B cell (primary cell): ENCODE results near the gene TLK2. TPM values are rescaled to one million over a fixed set of nuclear protein-coding genes. Genes with fewer than 3 reads are reported as not detected.

Source experiments
- ATAC-seq: fragments of 200-7000 bp; cut with Tn5 transposase; one replicate; pipeline ENCODE4 v1.10.0; 2021; ENCODE audit warnings: low read depth, mild to moderate bottlenecking, moderate number of reproducible peaks, moderate library complexity
- CTCF ChIA-PET: fragments of 350-600 bp; sonication (Branson Sonifier 250); formaldehyde crosslinking; loops from one replicate; lab custom pipeline; 2021; ENCODE audit warnings: antibody characterized with exemption, inconsistent platforms; lab: Charles Lee
- POLR2A ChIA-PET: fragments of 350-600 bp; sonication (Branson Sonifier 250); formaldehyde crosslinking; loops from one replicate; lab custom pipeline; 2021; ENCODE audit warnings: antibody characterized with exemption; lab: Charles Lee
- DNase-seq: peaks from one replicate; pipeline ENCODE4 v3.0.0; 2013
- H2AFZ ChIP-seq: 2 replicates; pipeline ENCODE4 v1.6.1; 2012; ENCODE audit warnings: mild to moderate bottlenecking, low read depth, low read length; ENCODE audit not compliant: insufficient read depth, poor library complexity, severe bottlenecking
- H3K27ac ChIP-seq, 2 donors: 1 replicate in 1 of 2; 2 replicates in 1 of 2; pipeline ENCODE4 v1.5.1; 2012 to 2013; ENCODE audit warnings: low read length in 2 of 2, mild to moderate bottlenecking in 2 of 2, moderate library complexity in 1 of 2
- H3K27me3 ChIP-seq, 4 experiments: fragments of 200-600 bp in 1 of 4; sonication (generic) in 1 of 4; replicated peaks in 1 of 4; 1 replicate in 2 of 4; 2 replicates in 2 of 4; pipeline versions ENCODE4 v1.6.1 to v1.7.0; 2013 to 2016; ENCODE audit warnings: low read length in 3 of 4, mild to moderate bottlenecking in 2 of 4, mixed read lengths in 1 of 4, moderate library complexity in 1 of 4; ENCODE audit not compliant: insufficient read depth in 4 of 4, control insufficient read depth in 3 of 4; ENCODE audit errors: control extremely low read depth in 1 of 4
- H3K36me3 ChIP-seq, 2 experiments: replicated peaks in 1 of 2; 1 replicate in 1 of 2; 2 replicates in 1 of 2; pipeline versions ENCODE4 v1.6.1 to v1.7.1; 2013; ENCODE audit warnings: low read length in 1 of 2; ENCODE audit not compliant: insufficient read depth in 2 of 2, control insufficient read depth in 1 of 2; ENCODE audit errors: control extremely low read depth in 1 of 2, extremely low read depth in 1 of 2
- H3K4me1 ChIP-seq, 2 donors: fragments of 200-600 bp in 1 of 2; sonication (generic) in 1 of 2; 1 replicate in 1 of 2; 2 replicates in 1 of 2; pipeline versions ENCODE4 v1.5.1 to v1.6.1; 2013 to 2017; ENCODE audit warnings: low read length in 2 of 2; ENCODE audit not compliant: control insufficient read depth in 2 of 2, insufficient read depth in 2 of 2
- H3K4me2 ChIP-seq: replicated peaks from 2 replicates; pipeline ENCODE3; 2012; ENCODE audit warnings: mild to moderate bottlenecking, low read depth, low read length; ENCODE audit not compliant: poor library complexity, severe bottlenecking
- H3K4me3 ChIP-seq, 5 experiments: fragments of 200-600 bp in 1 of 5; sonication (generic) in 1 of 5; 1 replicate in 3 of 5; 2 replicates in 2 of 5; pipeline versions ENCODE4 v1.5.1 to v1.7.0; 2011 to 2016; ENCODE audit warnings: low read length in 4 of 5, mild to moderate bottlenecking in 4 of 5, low read depth in 2 of 5, control low read depth in 1 of 5, moderate library complexity in 1 of 5; ENCODE audit not compliant: insufficient read depth in 1 of 5; ENCODE audit errors: control extremely low read depth in 1 of 5, extremely low read depth in 1 of 5
- H3K79me2 ChIP-seq: fragments of 200-600 bp; sonication (generic); one replicate; pipeline ENCODE4 v1.6.0; 2016; ENCODE audit warnings: low read length; ENCODE audit not compliant: control insufficient read depth, insufficient read depth
- H3K9ac ChIP-seq: fragments of 200-600 bp; sonication (generic); 2 replicates; pipeline ENCODE4 v1.6.1; 2017; ENCODE audit warnings: mild to moderate bottlenecking, low read length, moderate library complexity
- H3K9me3 ChIP-seq, 3 donors: one replicate each; pipeline versions ENCODE4 v1.6.1 to v1.7.1; 2013; ENCODE audit warnings: low read length in 2 of 3; ENCODE audit not compliant: control insufficient read depth in 2 of 3, insufficient read depth in 1 of 3; ENCODE audit errors: control extremely low read depth in 1 of 3
- H4K20me1 ChIP-seq: 2 replicates; pipeline ENCODE4 v1.6.0; 2012; ENCODE audit warnings: mild to moderate bottlenecking, low read length; ENCODE audit not compliant: insufficient read depth, control insufficient read depth, poor library complexity, severe bottlenecking
- H3K27ac Mint-ChIP-seq: one replicate; pipeline ENCODE4 v1.8.0; 2021; ENCODE audit warnings: mixed read lengths
- H3K27me3 Mint-ChIP-seq: one replicate; pipeline ENCODE4 v1.8.0; 2021; ENCODE audit warnings: mixed read lengths
- H3K4me1 Mint-ChIP-seq: one replicate; pipeline ENCODE4 v1.8.0; 2021; ENCODE audit warnings: mixed read lengths
- H3K4me3 Mint-ChIP-seq: one replicate; pipeline ENCODE4 v1.8.0; 2021; ENCODE audit warnings: mixed read lengths
- H3K9me3 Mint-ChIP-seq: one replicate; pipeline ENCODE4 v1.8.0; 2022; ENCODE audit warnings: mixed read lengths; ENCODE audit not compliant: insufficient read depth
- EZH2 ChIP-seq: IDR thresholded peaks from 2 replicates; pipeline ENCODE4 v1.6.1; 2012; ENCODE audit warnings: borderline replicate concordance, low read depth, mild to moderate bottlenecking, moderate library complexity, low read length; ENCODE audit not compliant: insufficient read depth, poor library complexity, severe bottlenecking
- WGBS: methylation state at CpG from one replicate; pipeline ENCODE4 v1.1.5; 2013; ENCODE audit warnings: missing lambda C conversion rate; ENCODE audit not compliant: insufficient coverage; 5-methylcytosine and 5-hydroxymethylcytosine counted together
- intact Hi-C: fragments of 100-400 bp; cut with micrococcal nuclease; formaldehyde crosslinking; loops from one replicate; pipeline ENCODE4 v1.10.0; 2022
- polyA plus RNA-seq: library from polyadenylated mRNA; depleted of rRNA; stranded (reverse); fragments of >200 nt; gene quantifications from 2 replicates; pipeline ENCODE4 v1.2.3, GENCODE V29; 2012
- total RNA-seq, 2 donors: library from RNA; stranded (reverse); fragments of 120-200 nt in 1 of 2; gene quantifications; 1 replicate in 1 of 2; 2 replicates in 1 of 2; pipeline versions ENCODE4 v1.2.3 to v1.2.4, GENCODE V29; 2013 to 2022
- TF ChIP-seq, protein P1 (sequence below): fragments of 200-600 bp; IDR thresholded peaks from one replicate; pipeline ENCODE4 v1.8.0; 2022; ENCODE audit warnings: antibody characterized with exemption, mild to moderate bottlenecking

TLK2 gene
- total and polyA plus RNA-seq, 2 donors (not counting 1 experiment from before 2014, with no cell fraction given), result 36.3 to 75.3 TPM

DNA sequence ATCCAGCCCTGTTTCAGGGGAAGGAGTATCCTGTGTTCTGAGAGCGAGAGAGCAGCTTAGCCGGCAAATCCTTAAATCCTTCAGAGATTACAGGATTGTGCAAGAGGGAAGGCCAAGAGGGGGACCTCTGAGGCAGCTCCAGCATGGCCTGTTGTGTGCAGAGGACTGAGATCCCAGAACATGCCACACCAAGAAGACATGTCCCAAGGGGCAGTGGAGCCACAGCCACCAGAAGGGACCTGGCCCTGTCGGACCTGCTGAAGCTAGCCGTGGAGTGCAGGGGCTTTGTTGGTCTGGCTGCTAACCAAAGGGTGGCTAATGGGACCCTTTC is 147.2 kb downstream of the TLK2 start:
- Histone ChIP-seq H4K20me1 (no peaks in the 10 kb centered on the region), H3K27ac (no peak overlapping the region), H2AFZ (no peak overlapping the region), H3K4me2 (no peak overlapping the region), H3K4me1 (peaks cover 16 to 18% of the 10 kb centered on the region in 2 donors), H3K27me3 (peaks cover 0 to 30% (median 7%) of the 10 kb centered on the region in 4 experiments), H3K36me3 (no peaks in the 10 kb centered on the region), H3K9me3 (no peaks in the 10 kb centered on the region), H3K4me3 (no peak overlapping the region), H3K79me2 (no peaks in the 10 kb centered on the region), H3K9ac (no peak overlapping the region)
- CTCF ChIA-PET, result no interaction called here
- DNase-seq (no peak), ATAC-seq (no peak)
- no peak for TF ChIP-seq EZH2
- TF ChIP-seq, protein P1, sequence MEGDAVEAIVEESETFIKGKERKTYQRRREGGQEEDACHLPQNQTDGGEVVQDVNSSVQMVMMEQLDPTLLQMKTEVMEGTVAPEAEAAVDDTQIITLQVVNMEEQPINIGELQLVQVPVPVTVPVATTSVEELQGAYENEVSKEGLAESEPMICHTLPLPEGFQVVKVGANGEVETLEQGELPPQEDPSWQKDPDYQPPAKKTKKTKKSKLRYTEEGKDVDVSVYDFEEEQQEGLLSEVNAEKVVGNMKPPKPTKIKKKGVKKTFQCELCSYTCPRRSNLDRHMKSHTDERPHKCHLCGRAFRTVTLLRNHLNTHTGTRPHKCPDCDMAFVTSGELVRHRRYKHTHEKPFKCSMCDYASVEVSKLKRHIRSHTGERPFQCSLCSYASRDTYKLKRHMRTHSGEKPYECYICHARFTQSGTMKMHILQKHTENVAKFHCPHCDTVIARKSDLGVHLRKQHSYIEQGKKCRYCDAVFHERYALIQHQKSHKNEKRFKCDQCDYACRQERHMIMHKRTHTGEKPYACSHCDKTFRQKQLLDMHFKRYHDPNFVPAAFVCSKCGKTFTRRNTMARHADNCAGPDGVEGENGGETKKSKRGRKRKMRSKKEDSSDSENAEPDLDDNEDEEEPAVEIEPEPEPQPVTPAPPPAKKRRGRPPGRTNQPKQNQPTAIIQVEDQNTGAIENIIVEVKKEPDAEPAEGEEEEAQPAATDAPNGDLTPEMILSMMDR, result no peak
- Mint-ChIP-seq H3K4me1 (peaks cover 14% of the 10 kb centered on the region), H3K27me3 (peaks cover 21% of the 10 kb centered on the region), H3K4me3 (no peak overlapping the region), H3K9me3 (no peaks in the 10 kb centered on the region), H3K27ac (no peak overlapping the region)
- 100% methylated on average over 4 of the region's 4 CpGs for WGBS
- POLR2A ChIA-PET, result no interaction called here
- intact Hi-C loops, result no loop called here

DNA sequence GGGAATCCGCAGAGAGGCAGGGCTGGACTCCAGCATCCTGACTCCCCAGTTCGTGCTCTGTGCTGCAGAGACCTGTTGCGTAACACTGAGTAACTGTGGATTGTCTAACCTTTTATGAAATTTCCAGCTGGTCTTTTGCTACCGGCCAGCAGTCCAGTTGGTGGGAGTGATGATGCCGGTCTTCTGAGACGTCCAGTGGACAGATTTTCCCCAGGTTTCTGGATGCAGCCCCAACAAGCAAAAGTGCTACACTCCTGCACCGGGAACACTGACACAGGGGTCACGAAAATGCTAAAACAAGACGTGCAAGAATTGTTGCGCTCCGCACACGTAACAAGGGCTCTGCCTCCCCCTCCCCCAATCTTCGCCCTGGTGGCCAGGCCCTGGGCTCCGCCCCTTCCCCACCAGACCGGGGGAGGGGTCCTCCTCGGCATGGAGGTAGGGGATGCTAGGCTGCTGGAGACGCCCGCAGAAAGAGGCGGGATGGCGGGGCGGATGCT is 148.1 kb downstream of the TLK2 start:
- H3K9me3 ChIP-seq, result no peaks in the 10 kb centered on the region
- peaks cover 16 to 18% of the 10 kb centered on the region in 2 donors for H3K4me1 ChIP-seq
- H2AFZ ChIP-seq, result peak overlapping the region; percentile 54
- POLR2A ChIA-PET, result no interaction called here
- CTCF ChIA-PET, result no interaction called here
- no peaks in the 10 kb centered on the region for H3K9me3 Mint-ChIP-seq
- TF ChIP-seq, protein P1, result no peak
- no peak for TF ChIP-seq EZH2
- H3K4me1 Mint-ChIP-seq, result peaks cover 14% of the 10 kb centered on the region
- H3K27ac Mint-ChIP-seq, result no peak overlapping the region
- no peak for DNase-seq
- peak overlapping the region in 3 of 5 experiments; percentile 37 to 51 (median 42) for H3K4me3 ChIP-seq
- H3K4me3 Mint-ChIP-seq, result peak overlapping the region; percentile 41
- no peaks in the 10 kb centered on the region for H3K36me3 ChIP-seq
- ATAC-seq, result no peak
- peaks cover 21% of the 10 kb centered on the region for H3K27me3 Mint-ChIP-seq
- intact Hi-C loops, result no loop called here
- no peaks in the 10 kb centered on the region for H4K20me1 ChIP-seq
- WGBS, result 22% methylated on average over 16 of the region's 21 CpGs
- H3K27ac ChIP-seq, result no peak overlapping the region
- H3K4me2 ChIP-seq, result peak overlapping the region; percentile 86
- H3K79me2 ChIP-seq, result no peaks in the 10 kb centered on the region
- H3K27me3 ChIP-seq, result peaks cover 0 to 30% (median 7%) of the 10 kb centered on the region in 4 experiments
- peak overlapping the region; percentile 29 for H3K9ac ChIP-seq
